ENCODE data around the gene LONRF2.

- TF ChIP-seq CTCF (IDR thresholded peaks at IDR 0.05) (no peak), POLR2A (IDR thresholded peaks at IDR 0.05) (no peak)
These were observed 77.3 kb downstream of the LONRF2 start for GRCh38 chr2:100244881-100245605.

Measured in tibial nerve (tissue), 3 donors.